BLaER1 (cell line): ENCODE results near the gene CDX2.

Source experiments
- H3K27ac ChIP-seq: shearing (Covaris generic); formaldehyde crosslinking; 2 replicates; pipeline ENCODE4 v1.8.1; 2022
- H3K27me3 ChIP-seq: shearing (Covaris generic); formaldehyde crosslinking; 2 replicates; pipeline ENCODE4 v1.8.1; 2022
- H3K36me3 ChIP-seq: shearing (Covaris generic); formaldehyde crosslinking; 2 replicates; pipeline ENCODE4 v1.8.1; 2022
- H3K4me1 ChIP-seq: shearing (Covaris generic); formaldehyde crosslinking; 2 replicates; pipeline ENCODE4 v1.8.1; 2022
- H3K4me2 ChIP-seq: shearing (Covaris generic); formaldehyde crosslinking; 2 replicates; pipeline ENCODE4 v1.8.1; 2022
- H3K4me3 ChIP-seq: shearing (Covaris generic); formaldehyde crosslinking; 2 replicates; pipeline ENCODE4 v1.8.1; 2022
- H3K9ac ChIP-seq: shearing (Covaris generic); formaldehyde crosslinking; 2 replicates; pipeline ENCODE4 v1.8.1; 2022
- H3K9me3 ChIP-seq: shearing (Covaris generic); formaldehyde crosslinking; 2 replicates; pipeline ENCODE4 v1.8.1; 2022
- H4K20me1 ChIP-seq: shearing (Covaris generic); formaldehyde crosslinking; 2 replicates; pipeline ENCODE4 v1.8.1; 2022
- Cebpa-rat ChIP-seq: shearing (Covaris generic); IDR thresholded peaks from 2 replicates; pipeline ENCODE4 v1.8.1; 2022

CDX2 gene

GRCh38 chr13:27933580-27934328 is 35.4 kb downstream of the CDX2 start:
- H3K4me3 ChIP-seq = no peak overlapping the region
- H3K27me3 ChIP-seq = peaks cover 24% of the 10 kb centered on the region
- no peak overlapping the region for H3K27ac ChIP-seq
- H3K9me3 ChIP-seq = peaks cover 8% of the 10 kb centered on the region
- no peak overlapping the region for H3K9ac ChIP-seq
- peaks cover 5% of the 10 kb centered on the region; the same call in 1 of the 2 replicates for H4K20me1 ChIP-seq
- no peak overlapping the region for H3K4me2 ChIP-seq
- TF ChIP-seq Cebpa-rat = no peak
- no peaks in the 10 kb centered on the region for H3K4me1 ChIP-seq
- no peaks in the 10 kb centered on the region for H3K36me3 ChIP-seq

DNA sequence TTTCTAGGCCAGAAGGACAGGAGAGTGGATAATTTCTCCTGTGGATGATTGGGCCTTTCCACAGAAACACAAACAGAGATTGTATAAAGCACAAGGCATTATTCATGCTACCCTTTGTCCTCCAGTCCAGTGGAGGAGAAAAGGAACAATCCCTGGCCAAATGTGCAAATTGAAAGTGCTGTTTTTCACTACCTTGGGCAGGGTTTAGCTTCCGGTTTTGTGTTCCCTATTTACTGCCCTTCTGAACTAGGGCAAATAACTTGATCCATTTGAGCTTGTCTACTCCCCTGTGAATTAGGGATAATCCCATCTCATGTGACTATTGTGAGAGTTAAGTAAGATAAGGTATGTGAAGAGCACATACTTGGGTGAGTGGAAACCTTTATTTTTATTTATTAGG is 36.0 kb downstream of the CDX2 start:
- H3K4me2 ChIP-seq = no peak overlapping the region
- H3K9ac ChIP-seq = no peak overlapping the region
- no peak for TF ChIP-seq Cebpa-rat
- peaks cover 30% of the 10 kb centered on the region for H3K27me3 ChIP-seq
- no peak overlapping the region for H3K4me3 ChIP-seq
- H3K9me3 ChIP-seq = peaks cover 14% of the 10 kb centered on the region
- H3K4me1 ChIP-seq = no peaks in the 10 kb centered on the region
- H3K36me3 ChIP-seq = no peaks in the 10 kb centered on the region
- no peak overlapping the region for H3K27ac ChIP-seq
- peaks cover 11% of the 10 kb centered on the region; the same call in 1 of the 2 replicates for H4K20me1 ChIP-seq

DNA sequence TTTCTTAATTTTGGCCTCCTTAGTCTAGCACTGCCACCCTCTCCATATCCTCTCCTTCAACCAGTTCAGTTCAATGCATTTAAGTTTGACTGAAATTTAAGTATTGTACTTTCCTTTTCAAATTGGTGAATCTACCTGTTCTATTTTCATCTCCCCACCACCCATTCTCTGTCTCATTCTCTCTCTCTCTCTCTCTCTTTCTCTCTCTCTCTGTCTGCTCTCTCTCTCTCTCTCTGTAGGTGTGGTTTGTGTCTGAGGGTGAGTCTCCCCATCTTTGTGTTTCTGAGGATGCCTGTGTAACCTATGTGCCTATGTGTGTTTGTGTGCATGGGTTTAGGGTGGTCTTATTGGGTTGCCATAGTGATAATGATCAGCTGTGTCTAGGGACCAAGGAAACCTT is 39.2 kb downstream of the CDX2 start:
- H4K20me1 ChIP-seq = peaks cover 38% of the 10 kb centered on the region
- H3K27me3 ChIP-seq = peaks cover 63% of the 10 kb centered on the region
- H3K36me3 ChIP-seq = no peaks in the 10 kb centered on the region
- H3K9me3 ChIP-seq = peaks cover 47% of the 10 kb centered on the region
- no peak for TF ChIP-seq Cebpa-rat
- H3K4me1 ChIP-seq = no peaks in the 10 kb centered on the region; the same call in 1 of the 2 replicates
- H3K27ac ChIP-seq = no peak overlapping the region
- H3K4me2 ChIP-seq = no peak overlapping the region
- no peak overlapping the region for H3K9ac ChIP-seq
- H3K4me3 ChIP-seq = no peak overlapping the region

- Histone ChIP-seq H3K27me3 (peaks cover 70% of the 10 kb centered on the region), H3K9ac (no peak overlapping the region), H3K27ac (no peak overlapping the region), H3K4me2 (no peak overlapping the region), H3K9me3 (peaks cover 55% of the 10 kb centered on the region), H3K36me3 (no peaks in the 10 kb centered on the region), H3K4me3 (no peak overlapping the region), H3K4me1 (no peaks in the 10 kb centered on the region; the same call in 1 of the 2 replicates), H4K20me1 (peaks cover 46% of the 10 kb centered on the region)
- TF ChIP-seq Cebpa-rat = no peak
Measured at GRCh38 chr13:27928805-27929753, 40.0 kb downstream of the CDX2 start.

GRCh38 chr13:27928353-27928804 is 40.7 kb downstream of the CDX2 start:
- Histone ChIP-seq H3K4me1 (no peaks in the 10 kb centered on the region; the same call in 1 of the 2 replicates), H3K4me2 (no peak overlapping the region), H3K36me3 (no peaks in the 10 kb centered on the region), H4K20me1 (peaks cover 52% of the 10 kb centered on the region), H3K4me3 (0 out of 2 replicates have a peak overlapping the region, but pooled peaks have one; percentile 7), H3K27ac (no peak overlapping the region), H3K27me3 (peaks cover 77% of the 10 kb centered on the region), H3K9me3 (peaks cover 61% of the 10 kb centered on the region), H3K9ac (no peak overlapping the region)
- no peak for TF ChIP-seq Cebpa-rat

DNA sequence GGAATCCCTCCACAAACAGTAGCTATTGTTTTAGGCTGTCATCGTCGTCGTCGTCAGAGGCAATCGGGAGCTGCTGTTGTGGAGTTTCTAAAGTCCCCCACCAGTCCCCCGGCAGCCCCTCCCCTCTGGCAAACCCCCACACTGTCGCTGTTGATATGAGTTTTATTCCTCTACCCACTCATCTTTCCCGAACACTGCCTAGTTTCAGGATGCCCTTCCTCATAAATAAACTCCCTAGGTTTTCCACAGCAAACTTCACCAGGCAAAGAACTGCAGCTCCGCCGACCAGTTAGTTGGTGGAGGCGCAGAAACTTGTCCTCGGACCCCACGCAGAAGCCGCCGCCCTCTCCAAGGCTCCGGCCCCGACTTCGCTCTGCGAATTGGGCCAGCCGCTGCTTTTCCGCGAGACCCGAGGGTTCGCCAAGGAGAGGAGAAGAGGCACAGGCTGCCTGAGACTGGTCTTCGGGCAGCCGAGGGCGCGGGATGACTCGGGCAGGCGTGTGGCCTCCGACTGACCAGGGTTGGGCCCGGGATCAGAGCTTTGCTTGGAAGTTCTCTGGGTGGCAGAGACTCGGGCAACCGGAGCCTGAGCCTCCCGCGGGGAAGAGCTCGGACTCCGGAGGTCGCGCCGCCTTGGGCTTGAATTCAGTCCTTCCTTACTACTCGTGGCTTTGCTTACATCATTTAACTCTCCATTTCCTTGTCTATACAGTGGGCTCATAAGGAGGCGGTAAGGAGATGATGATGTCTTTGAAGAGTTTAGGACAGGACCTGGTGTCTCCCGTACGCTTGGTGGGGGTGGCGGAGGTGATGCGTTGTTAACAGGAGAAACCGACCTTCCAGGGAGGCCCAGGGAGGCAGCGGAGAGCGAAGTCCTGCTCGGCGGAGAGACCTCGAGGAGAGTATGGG is 41.4 kb downstream of the CDX2 start:
- peaks cover 84% of the 10 kb centered on the region for H3K27me3 ChIP-seq
- no peak overlapping the region for H3K9ac ChIP-seq
- H3K9me3 ChIP-seq = peaks cover 67% of the 10 kb centered on the region
- H3K27ac ChIP-seq = no peak overlapping the region
- 0 out of 2 replicates have a peak overlapping the region, but pooled peaks have one; percentile 7 for H3K4me3 ChIP-seq
- H3K36me3 ChIP-seq = no peaks in the 10 kb centered on the region
- no peaks in the 10 kb centered on the region; the same call in 1 of the 2 replicates for H3K4me1 ChIP-seq
- no peak for TF ChIP-seq Cebpa-rat
- no peak overlapping the region for H3K4me2 ChIP-seq
- H4K20me1 ChIP-seq = peaks cover 59% of the 10 kb centered on the region

- Histone ChIP-seq H3K4me2 (no peak overlapping the region), H3K9me3 (peaks cover 67% of the 10 kb centered on the region), H3K27ac (no peak overlapping the region), H4K20me1 (peaks cover 68% of the 10 kb centered on the region), H3K36me3 (no peaks in the 10 kb centered on the region), H3K4me1 (peaks cover 2% of the 10 kb centered on the region), H3K27me3 (peaks cover 93% of the 10 kb centered on the region), H3K4me3 (no peak overlapping the region), H3K9ac (no peak overlapping the region)
- TF ChIP-seq Cebpa-rat = no peak
Measured at GRCh38 chr13:27926644-27927434, 42.3 kb downstream of the CDX2 start.

DNA sequence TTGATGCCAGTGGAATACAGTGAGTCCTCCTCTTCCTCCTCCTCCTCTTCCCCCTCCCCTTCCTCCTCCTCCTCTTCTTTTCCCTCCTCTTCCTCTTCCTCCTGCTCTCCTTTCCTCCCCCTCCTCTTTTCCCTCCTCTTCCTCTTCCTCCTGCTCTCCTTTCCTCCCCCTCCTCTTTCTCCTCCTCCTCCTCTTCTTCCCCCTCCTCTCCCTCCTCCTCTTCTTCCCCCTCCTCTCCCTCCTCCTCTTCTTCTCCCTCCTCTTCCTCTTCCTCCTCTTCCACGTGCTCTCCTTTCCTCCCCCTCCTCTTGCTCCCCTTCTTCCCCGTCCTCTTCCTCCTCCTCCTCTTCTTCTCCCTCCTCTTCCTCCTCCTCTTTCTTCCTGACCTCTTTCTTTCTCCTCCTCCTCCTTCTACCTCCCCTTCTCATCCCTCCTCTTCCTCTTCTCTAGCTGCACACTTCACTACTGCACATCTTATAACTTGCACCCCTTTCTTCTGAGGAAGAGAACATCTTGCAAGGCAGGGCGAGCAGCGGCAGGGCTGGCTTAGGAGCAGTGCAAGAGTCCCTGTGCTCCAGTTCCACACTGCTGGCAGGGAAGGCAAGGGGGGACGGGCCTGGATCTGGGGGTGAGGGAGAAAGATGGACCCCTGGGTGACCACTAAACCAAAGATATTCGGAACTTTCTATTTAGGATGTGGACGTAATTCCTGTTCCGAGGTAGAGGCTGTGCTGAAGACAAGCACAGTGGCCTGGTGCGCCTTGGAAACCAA is 43.7 kb downstream of the CDX2 start:
- Histone ChIP-seq H3K4me2 (no peak overlapping the region), H3K27me3 (peaks cover 100% of the 10 kb centered on the region), H3K4me1 (peaks cover 15% of the 10 kb centered on the region), H3K36me3 (no peaks in the 10 kb centered on the region), H4K20me1 (peaks cover 82% of the 10 kb centered on the region), H3K4me3 (peak overlapping the region; percentile 41; the same call in 1 of the 2 replicates), H3K9ac (no peak overlapping the region), H3K27ac (no peak overlapping the region), H3K9me3 (peaks cover 67% of the 10 kb centered on the region)
- TF ChIP-seq Cebpa-rat = no peak
